Ovary (tissue), 9 donors: ENCODE data around the gene YBX1. TPM values are rescaled to one million over a fixed set of nuclear protein-coding genes. Genes with fewer than 3 reads are reported as not detected.
"Not testable (repeated sequence)": the region's sequence is repeated elsewhere in the genome, so short reads cannot be mapped to it uniquely, and the experiment has no call there.

Source experiments
- DNase-seq, 5 donors: peaks; one replicate each; pipeline ENCODE4 v3.0.0-alpha.2; 2019 to 2020
- H3K27ac ChIP-seq, 2 donors: fragments of 200-600 bp; one replicate each; pipeline versions ENCODE4 v1.5.1 to v1.8.0; 2019 to 2022
- H3K27me3 ChIP-seq: fragments of 200-600 bp; one replicate; pipeline ENCODE4 v1.8.0; 2022
- H3K36me3 ChIP-seq: fragments of 200-600 bp; sonication (generic); one replicate; pipeline ENCODE4 v1.5.1; 2019
- H3K4me1 ChIP-seq: one replicate; pipeline ENCODE4 v1.8.1; 2013; ENCODE audit warnings: mild to moderate bottlenecking, moderate library complexity; ENCODE audit not compliant: insufficient read depth
- H3K4me3 ChIP-seq: fragments of 200-600 bp; sonication (generic); one replicate; pipeline ENCODE4 v1.5.1; 2017
- H3K9me3 ChIP-seq, 2 donors: fragments of 200-600 bp in 1 of 2; sonication (generic) in 1 of 2; one replicate each; pipeline versions ENCODE4 v1.5.1 to v1.8.1; 2013 to 2019; ENCODE audit warnings: mild to moderate bottlenecking in 1 of 2, moderate library complexity in 1 of 2
- EP300 ChIP-seq: sonication (generic); formaldehyde crosslinking; IDR thresholded peaks from one replicate; pipeline ENCODE4 v1.6.1; 2017; ENCODE audit warnings: antibody characterized with exemption
- POLR2A ChIP-seq: fragments of 450-650 bp; IDR thresholded peaks from one replicate; pipeline ENCODE4 v1.6.1; 2017; ENCODE audit warnings: antibody characterized with exemption, mild to moderate bottlenecking, moderate library complexity
- WGBS, 3 donors: extraction: QIAGEN DNeasy Blood & Tissue Kit in 1 of 3; methylation state at CpG; one replicate each; pipeline versions ENCODE4 v1.1.5 to v1.1.7; 2013 to 2017; 5-methylcytosine and 5-hydroxymethylcytosine counted together
- intact Hi-C, 4 donors: fragments of 100-400 bp; cut with DNase I; formaldehyde crosslinking; loops; one replicate each; pipeline versions ENCODE4 v1.11.0 to v1.15.1; 2022 to 2023
- polyA plus RNA-seq, 2 donors: library from polyadenylated mRNA; stranded (reverse); fragments of 200-250 nt in 1 of 2; fragments of 350-450 nt in 1 of 2; fragmentation: Illumina TruSeq in 1 of 2; extraction: RNeasy Lipid Tissue Mini Kit (QIAGEN cat#74804) in 1 of 2; gene quantifications; one replicate each; pipeline ENCODE4 v1.2.3, GENCODE V29; 2013 to 2014
- total RNA-seq, 7 donors: library from RNA; depleted of rRNA in 2 of 7; stranded (reverse); fragments of >200 nt in 2 of 7; fragmentation: NEBNext Ultra II Directional in 3 of 7; extraction: Animal tissue kit (Norgen Biotek cat#: 25700) in 3 of 7; gene quantifications; one replicate each; pipeline versions ENCODE4 v1.1.0 to v1.2.4, GENCODE V29; 2016 to 2023
- TF ChIP-seq, protein P1 (sequence below), 3 donors: fragments of 450-650 bp in 2 of 3; fragments of 200-600 bp in 1 of 3; IDR thresholded peaks; one replicate each; pipeline versions ENCODE4 v1.5.1 to v1.8.0; 2016 to 2022; ENCODE audit warnings: antibody characterized with exemption in 3 of 3, mild to moderate bottlenecking in 1 of 3
- donor health status: DM: no; HTN: no; CAD: no; lungs with moderate emphysema.
- donor health status: DM: no; HTN: no; CAD: no.
- donor health status: Bipolar disorder and iron deficiency.
- donor health status: DM: yes; HTN: yes; CAD: no.
- donor health status: DM: no; HTN: no; CAD: no.
- donor health status: DM: yes; HTN: yes; CAD: no.

YBX1 gene
- total and polyA plus RNA-seq, 9 donors, result 196 to 909 (median 381) TPM

- Histone ChIP-seq H3K27ac (no peak overlapping the region), H3K4me3 (no peak overlapping the region), H3K27me3 (no peaks in the 10 kb centered on the region), H3K9me3 (no peaks in the 10 kb centered on the region), H3K36me3 (no peaks in the 10 kb centered on the region), H3K4me1 (no peaks in the 10 kb centered on the region)
- 52 to 59% (median 56%) methylated on average over 14 of the region's 14 CpGs for WGBS, 3 donors
- intact Hi-C loops, result no loop called here
- TF ChIP-seq, protein P1, sequence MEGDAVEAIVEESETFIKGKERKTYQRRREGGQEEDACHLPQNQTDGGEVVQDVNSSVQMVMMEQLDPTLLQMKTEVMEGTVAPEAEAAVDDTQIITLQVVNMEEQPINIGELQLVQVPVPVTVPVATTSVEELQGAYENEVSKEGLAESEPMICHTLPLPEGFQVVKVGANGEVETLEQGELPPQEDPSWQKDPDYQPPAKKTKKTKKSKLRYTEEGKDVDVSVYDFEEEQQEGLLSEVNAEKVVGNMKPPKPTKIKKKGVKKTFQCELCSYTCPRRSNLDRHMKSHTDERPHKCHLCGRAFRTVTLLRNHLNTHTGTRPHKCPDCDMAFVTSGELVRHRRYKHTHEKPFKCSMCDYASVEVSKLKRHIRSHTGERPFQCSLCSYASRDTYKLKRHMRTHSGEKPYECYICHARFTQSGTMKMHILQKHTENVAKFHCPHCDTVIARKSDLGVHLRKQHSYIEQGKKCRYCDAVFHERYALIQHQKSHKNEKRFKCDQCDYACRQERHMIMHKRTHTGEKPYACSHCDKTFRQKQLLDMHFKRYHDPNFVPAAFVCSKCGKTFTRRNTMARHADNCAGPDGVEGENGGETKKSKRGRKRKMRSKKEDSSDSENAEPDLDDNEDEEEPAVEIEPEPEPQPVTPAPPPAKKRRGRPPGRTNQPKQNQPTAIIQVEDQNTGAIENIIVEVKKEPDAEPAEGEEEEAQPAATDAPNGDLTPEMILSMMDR (IDR thresholded peaks at IDR 0.05), result no peak
- no peak for TF ChIP-seq EP300
- DNase-seq, result peak in 4 of 5 donors; percentile 33 to 65 (median 43)
Observed at GRCh38 chr1:42747125-42747524, 64.9 kb downstream of the YBX1 start.

DNA sequence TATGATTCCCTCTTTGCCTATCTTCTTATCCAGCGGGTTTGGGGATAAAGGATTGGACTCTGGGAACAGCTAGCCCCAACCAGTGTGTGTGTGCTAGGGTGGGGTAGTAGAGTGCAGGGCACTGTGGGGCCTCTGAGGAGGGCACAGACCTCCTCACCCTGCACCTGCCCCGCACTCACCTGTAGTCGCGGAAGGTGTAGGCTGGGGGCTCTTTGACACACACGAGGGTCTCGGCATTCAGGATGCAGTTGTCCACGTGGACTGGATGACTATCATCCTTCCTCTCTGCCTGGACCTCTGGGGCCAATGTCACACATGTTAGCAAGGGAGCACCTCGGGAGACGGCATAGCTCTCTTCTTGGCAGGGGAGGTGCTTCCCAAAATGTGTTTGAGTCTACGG is 65.8 kb downstream of the YBX1 start:
- Histone ChIP-seq H3K4me3 (no peak overlapping the region), H3K27ac (no peak overlapping the region), H3K36me3 (no peaks in the 10 kb centered on the region), H3K27me3 (no peaks in the 10 kb centered on the region), H3K9me3 (no peaks in the 10 kb centered on the region), H3K4me1 (no peaks in the 10 kb centered on the region)
- WGBS, 3 donors, result 75 to 85% (median 81%) methylated on average over 9 to 10 of the region's 10 CpGs
- DNase-seq, result no peak
- TF ChIP-seq POLR2A (no peak), EP300 (no peak)
- TF ChIP-seq, protein P1 (IDR thresholded peaks at IDR 0.05), result no peak
- intact Hi-C loops, result no loop called here

GRCh38 chr1:42748461-42749410 is 66.5 kb downstream of the YBX1 start:
- no peak overlapping the region for H3K4me3 ChIP-seq
- H3K9me3 ChIP-seq, result no peaks in the 10 kb centered on the region
- no peaks in the 10 kb centered on the region for H3K4me1 ChIP-seq
- 80 to 87% (median 84%) methylated on average over 14 of the region's 14 CpGs for WGBS, 3 donors
- no peaks in the 10 kb centered on the region for H3K27me3 ChIP-seq
- H3K27ac ChIP-seq, result no peak overlapping the region
- no peak for DNase-seq
- no peaks in the 10 kb centered on the region for H3K36me3 ChIP-seq
- intact Hi-C loops, result no loop called here
- TF ChIP-seq, protein P1 (IDR thresholded peaks at IDR 0.05), result no peak
- TF ChIP-seq EP300 (no peak), POLR2A (no peak)

DNA sequence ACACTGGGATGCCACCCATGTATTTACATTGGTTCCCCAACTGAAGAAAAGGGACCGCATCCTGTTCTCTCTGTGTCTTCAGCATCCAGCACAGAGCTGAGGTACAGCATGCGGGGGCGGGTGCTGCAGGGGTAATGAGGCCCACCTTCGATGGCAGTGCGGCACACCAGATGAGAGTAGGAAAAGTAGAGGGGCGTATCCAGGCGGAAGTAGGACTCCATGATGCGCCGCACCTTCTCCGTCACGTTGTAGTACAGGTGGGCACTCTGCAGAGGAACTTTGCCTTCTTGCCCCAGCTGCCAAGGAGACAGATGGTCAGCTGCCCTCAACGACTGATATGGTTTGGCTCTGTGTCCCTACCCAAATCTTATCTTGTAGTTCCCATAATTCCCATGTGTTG is 67.8 kb downstream of the YBX1 start:
- intact Hi-C loops, result no loop called here

GRCh38 chr1:42751511-42752070 is 69.4 kb downstream of the YBX1 start:
- H3K9me3 ChIP-seq, DNase-seq, H3K4me3 ChIP-seq, H3K36me3 ChIP-seq, H3K4me1 ChIP-seq, H3K27ac ChIP-seq, H3K27me3 ChIP-seq, intact Hi-C loops: not testable (repeated sequence)
- WGBS, 3 donors, result 88 to 96% (median 88%) methylated on average over 8 of the region's 8 CpGs

More for the DNA sequence above, 67.8 kb downstream of the YBX1 start:
- Histone ChIP-seq H3K27ac (no peak overlapping the region), H3K36me3 (no peaks in the 10 kb centered on the region), H3K9me3 (no peaks in the 10 kb centered on the region), H3K4me1 (no peaks in the 10 kb centered on the region), H3K27me3 (no peaks in the 10 kb centered on the region), H3K4me3 (no peak overlapping the region)
- no peak for DNase-seq
- 89 to 95% (median 91%) methylated on average over 12 of the region's 12 CpGs for WGBS, 3 donors
- TF ChIP-seq, protein P1 (IDR thresholded peaks at IDR 0.05), result no peak
- TF ChIP-seq POLR2A (no peak), EP300 (no peak)
